ENCODE results near the gene CCDC170.
"Not testable (repeated sequence)": the region's sequence is repeated elsewhere in the genome, so short reads cannot be mapped to it uniquely, and the experiment has no call there.

The CCDC170 gene

GRCh38 chr6:151494235-151494935, 568 bp downstream of the CCDC170 start:
- no peak for DNase-seq (ENCODE audit: low spot score)

GRCh38 chr6:151494936-151495320, 1.1 kb downstream of the CCDC170 start:
- no peak for DNase-seq (ENCODE audit: low spot score)

GRCh38 chr6:151495380-151495779, 1.6 kb downstream of the CCDC170 start:
- no peak for DNase-seq (ENCODE audit: low spot score)

GRCh38 chr6:151497905-151498304, 4.1 kb downstream of the CCDC170 start:
- DNase-seq (ENCODE audit: low spot score), result no peak

- no peak for DNase-seq (ENCODE audit: low spot score)
These were observed 4.5 kb downstream of the CCDC170 start for GRCh38 chr6:151498327-151498726.

GRCh38 chr6:151499551-151499950, 5.7 kb downstream of the CCDC170 start:
- no peak for DNase-seq (ENCODE audit: low spot score)

GRCh38 chr6:151501511-151502136, 7.8 kb downstream of the CCDC170 start:
- no peak for DNase-seq (ENCODE audit: low spot score)

- no peak for DNase-seq (ENCODE audit: low spot score)
These were observed 8.7 kb downstream of the CCDC170 start for GRCh38 chr6:151502499-151502898.

- DNase-seq (ENCODE audit: low spot score), result no peak
These were observed 12.9 kb downstream of the CCDC170 start for GRCh38 chr6:151506761-151507160.

- no peak for DNase-seq (ENCODE audit: low spot score)
These were observed 15.2 kb downstream of the CCDC170 start for GRCh38 chr6:151509048-151509447.

- DNase-seq (ENCODE audit: low spot score), result no peak
These were observed 18.7 kb downstream of the CCDC170 start for GRCh38 chr6:151512481-151512880.

GRCh38 chr6:151514000-151514730, 20.3 kb downstream of the CCDC170 start:
- DNase-seq (ENCODE audit: low spot score), result no peak

- DNase-seq (ENCODE audit: low spot score), result not testable (repeated sequence)
These were observed 25.2 kb downstream of the CCDC170 start for GRCh38 chr6:151518992-151519391.

- no peak for DNase-seq (ENCODE audit: low spot score)
These were observed 29.2 kb downstream of the CCDC170 start for GRCh38 chr6:151523034-151523433.

- DNase-seq (ENCODE audit: low spot score), result no peak
These were observed 30.2 kb downstream of the CCDC170 start for GRCh38 chr6:151524059-151524458.

GRCh38 chr6:151534576-151534975, 40.8 kb downstream of the CCDC170 start:
- DNase-seq (ENCODE audit: low spot score), result no peak

- no peak for DNase-seq (ENCODE audit: low spot score)
These were observed 41.8 kb downstream of the CCDC170 start for GRCh38 chr6:151535476-151536187.

GRCh38 chr6:151536188-151536479, 42.3 kb downstream of the CCDC170 start:
- no peak for DNase-seq (ENCODE audit: low spot score)

- DNase-seq (ENCODE audit: low spot score), result no peak
These were observed 43.7 kb downstream of the CCDC170 start for GRCh38 chr6:151537556-151537955.

GRCh38 chr6:151539506-151540268, 45.9 kb downstream of the CCDC170 start:
- DNase-seq (ENCODE audit: low spot score), result no peak

- DNase-seq (ENCODE audit: low spot score), result no peak
These were observed 50.6 kb downstream of the CCDC170 start for GRCh38 chr6:151544453-151544852.

GRCh38 chr6:151544884-151545283, 51.1 kb downstream of the CCDC170 start:
- DNase-seq (ENCODE audit: low spot score), result not testable (repeated sequence)

Measured in CD4-positive, alpha-beta T cell treated with Interleukin-15 for 4 hours (primary cell).